ENCODE measurements around the gene KCNA10.
A peak's percentile ranks its signal among the peaks of the same experiment; 100 is the strongest.

The KCNA10 gene

DNA sequence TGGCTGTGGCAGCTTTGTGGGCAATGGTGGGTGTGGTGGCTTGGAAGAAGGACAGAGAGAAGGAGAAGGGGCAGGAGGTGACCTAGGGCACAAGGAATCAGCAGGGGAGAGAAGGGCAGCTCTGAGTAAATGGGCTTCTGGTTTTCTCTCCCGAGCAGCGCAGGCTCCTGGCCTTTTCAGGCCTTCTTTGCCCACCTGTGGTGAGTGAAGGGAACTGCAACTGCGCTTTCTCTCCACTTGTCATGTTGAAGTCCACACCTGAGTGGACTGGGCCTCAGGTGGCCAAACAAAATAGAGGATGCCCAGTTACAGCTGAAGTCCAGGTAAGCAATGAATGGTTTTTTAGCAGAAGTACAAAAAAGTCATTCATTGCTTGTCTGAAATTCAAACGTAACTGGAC lies 29.4 kb upstream of the KCNA10 start:
- TF ChIP-seq, protein P1, sequence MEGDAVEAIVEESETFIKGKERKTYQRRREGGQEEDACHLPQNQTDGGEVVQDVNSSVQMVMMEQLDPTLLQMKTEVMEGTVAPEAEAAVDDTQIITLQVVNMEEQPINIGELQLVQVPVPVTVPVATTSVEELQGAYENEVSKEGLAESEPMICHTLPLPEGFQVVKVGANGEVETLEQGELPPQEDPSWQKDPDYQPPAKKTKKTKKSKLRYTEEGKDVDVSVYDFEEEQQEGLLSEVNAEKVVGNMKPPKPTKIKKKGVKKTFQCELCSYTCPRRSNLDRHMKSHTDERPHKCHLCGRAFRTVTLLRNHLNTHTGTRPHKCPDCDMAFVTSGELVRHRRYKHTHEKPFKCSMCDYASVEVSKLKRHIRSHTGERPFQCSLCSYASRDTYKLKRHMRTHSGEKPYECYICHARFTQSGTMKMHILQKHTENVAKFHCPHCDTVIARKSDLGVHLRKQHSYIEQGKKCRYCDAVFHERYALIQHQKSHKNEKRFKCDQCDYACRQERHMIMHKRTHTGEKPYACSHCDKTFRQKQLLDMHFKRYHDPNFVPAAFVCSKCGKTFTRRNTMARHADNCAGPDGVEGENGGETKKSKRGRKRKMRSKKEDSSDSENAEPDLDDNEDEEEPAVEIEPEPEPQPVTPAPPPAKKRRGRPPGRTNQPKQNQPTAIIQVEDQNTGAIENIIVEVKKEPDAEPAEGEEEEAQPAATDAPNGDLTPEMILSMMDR (IDR thresholded peaks at IDR 0.05; ENCODE audit: control insufficient read depth, insufficient read depth, low read depth, low read length, missing control alignments) = peak; percentile 48
- no peak for DNase-seq (ENCODE audit: low read depth)
- H3K4me3 ChIP-seq (ENCODE audit: control insufficient read depth, low read depth, low read length) = no peak overlapping the region

DNA sequence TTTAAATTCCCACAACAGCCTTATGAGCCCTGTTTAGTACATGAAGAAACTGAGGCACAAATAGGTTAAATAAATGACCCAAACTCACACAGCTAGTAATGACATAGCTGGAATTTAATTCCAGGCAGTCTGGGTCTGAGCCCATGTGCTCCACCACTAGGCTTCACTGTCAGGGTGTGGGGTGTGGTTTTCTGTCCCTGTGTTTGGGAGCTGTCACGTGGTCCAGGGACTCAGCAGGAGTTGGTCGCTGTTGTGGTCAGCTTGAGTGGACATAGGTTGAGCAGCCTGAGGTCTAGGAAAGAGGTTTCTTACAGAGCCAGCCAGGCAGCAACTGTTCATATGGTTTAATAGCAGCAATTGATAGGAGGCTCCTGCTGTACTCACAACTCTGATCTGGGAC lies 28.0 kb upstream of the KCNA10 start:
- DNase-seq (ENCODE audit: low read depth) = no peak
- no peak overlapping the region for H3K4me3 ChIP-seq (ENCODE audit: control insufficient read depth, low read depth, low read length)
- TF ChIP-seq, protein P1 (IDR thresholded peaks at IDR 0.05; ENCODE audit: control insufficient read depth, insufficient read depth, low read depth, low read length, missing control alignments) = no peak

DNA sequence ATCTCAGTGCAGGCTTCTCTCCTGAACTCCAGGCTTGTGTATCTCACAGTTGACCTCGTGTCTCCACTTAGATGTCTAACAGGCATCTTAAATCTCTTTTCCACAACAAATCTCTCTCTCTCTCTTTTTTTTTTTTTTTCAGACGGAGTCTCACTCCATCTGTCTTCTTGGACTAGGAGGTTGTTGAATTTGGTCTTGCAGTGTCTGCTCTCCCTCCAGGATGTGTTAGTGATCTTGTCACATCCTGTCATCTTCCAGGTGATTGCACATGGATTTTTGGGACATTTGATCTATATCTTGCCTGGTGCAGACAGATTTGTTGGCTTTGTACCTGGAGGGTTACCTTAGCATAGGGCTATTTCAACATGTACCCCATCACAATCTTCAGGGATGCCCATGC lies 26.5 kb upstream of the KCNA10 start:
- no peak overlapping the region for H3K4me3 ChIP-seq (ENCODE audit: control insufficient read depth, low read depth, low read length)
- TF ChIP-seq, protein P1 (IDR thresholded peaks at IDR 0.05; ENCODE audit: control insufficient read depth, insufficient read depth, low read depth, low read length, missing control alignments) = no peak
- no peak for DNase-seq (ENCODE audit: low read depth)

DNA sequence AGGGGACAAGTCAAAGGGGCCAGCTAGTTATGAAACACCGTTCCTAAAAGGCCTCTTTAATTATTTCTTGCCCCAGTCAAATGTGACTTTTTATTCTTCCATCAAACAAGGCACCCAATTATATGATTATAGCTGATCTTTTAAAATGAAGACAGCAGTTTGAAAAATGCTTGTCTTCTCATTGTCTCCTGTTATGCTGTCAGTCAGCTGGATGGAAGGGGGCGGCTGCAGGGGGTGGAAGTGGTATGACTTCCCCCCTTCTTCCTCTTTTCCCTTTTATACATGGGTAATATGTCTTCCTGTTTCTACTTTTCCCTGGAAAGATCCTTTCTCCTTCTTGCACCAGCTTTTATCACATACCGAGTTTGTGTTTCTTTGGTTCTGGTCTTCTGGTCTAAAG lies 25.8 kb upstream of the KCNA10 start:
- DNase-seq (ENCODE audit: low read depth) = no peak
- TF ChIP-seq, protein P1 (IDR thresholded peaks at IDR 0.05; ENCODE audit: control insufficient read depth, insufficient read depth, low read depth, low read length, missing control alignments) = no peak
- no peak overlapping the region for H3K4me3 ChIP-seq (ENCODE audit: control insufficient read depth, low read depth, low read length)

DNA sequence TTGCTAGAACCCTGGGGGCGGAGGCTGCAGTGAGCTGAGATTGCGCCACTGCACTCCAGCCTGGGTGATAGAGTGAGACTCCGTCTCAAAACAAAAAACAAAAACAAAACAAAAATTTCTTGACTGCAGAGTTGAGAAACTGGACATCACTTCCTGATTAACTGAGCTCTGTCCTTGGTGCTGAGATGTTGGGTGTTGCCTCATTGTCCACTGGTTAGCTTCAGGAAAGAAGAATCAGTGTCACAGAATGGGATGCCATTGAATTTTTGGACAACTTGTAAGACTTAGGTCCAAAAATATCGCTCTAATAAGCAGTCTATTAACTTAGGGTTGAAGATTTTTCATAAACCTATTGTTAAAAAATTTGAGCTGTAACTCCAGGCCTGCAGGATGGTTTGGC lies 23.8 kb upstream of the KCNA10 start:
- TF ChIP-seq, protein P1 (IDR thresholded peaks at IDR 0.05; ENCODE audit: control insufficient read depth, insufficient read depth, low read depth, low read length, missing control alignments) = no peak
- no peak overlapping the region for H3K4me3 ChIP-seq (ENCODE audit: control insufficient read depth, low read depth, low read length)
- no peak for DNase-seq (ENCODE audit: low read depth)

DNA sequence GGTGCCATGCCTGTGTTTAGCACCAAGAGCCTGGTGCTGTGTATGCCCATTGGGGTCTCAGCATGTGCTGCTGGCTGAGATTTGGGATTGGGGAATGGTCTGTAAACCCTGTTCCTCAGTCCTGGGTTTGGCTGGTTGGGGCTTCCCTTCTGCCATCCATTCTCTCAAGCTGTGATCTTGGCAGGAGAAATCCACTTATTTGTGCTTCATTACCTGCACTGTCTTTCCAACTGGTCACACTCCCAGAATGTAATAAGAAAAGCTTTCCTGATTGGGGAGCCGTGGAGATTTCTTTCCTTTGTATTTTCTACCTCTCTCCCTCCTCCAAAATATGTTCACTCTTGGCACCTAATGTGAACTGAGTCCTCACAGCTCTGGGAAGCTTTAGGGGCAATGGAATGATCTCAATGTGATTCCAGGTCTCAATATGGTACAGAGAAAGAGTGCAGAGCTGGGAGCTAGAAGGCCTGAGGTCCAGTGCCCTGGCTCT lies 23.0 kb upstream of the KCNA10 start:
- TF ChIP-seq, protein P1 (IDR thresholded peaks at IDR 0.05; ENCODE audit: control insufficient read depth, insufficient read depth, low read depth, low read length, missing control alignments) = no peak
- H3K4me3 ChIP-seq (ENCODE audit: control insufficient read depth, low read depth, low read length) = no peak overlapping the region
- DNase-seq (ENCODE audit: low read depth) = no peak

All from AG09309 (cell line).